OCI-M2 (cell line): ENCODE data around the gene RSPH9.

Experiments used
- DNase-seq: peaks from one replicate; lab custom pipeline; 2025; ENCODE audit not compliant: unreplicated experiment; lab: John Stamatoyannopoulos, UW

Gene RSPH9

DNA sequence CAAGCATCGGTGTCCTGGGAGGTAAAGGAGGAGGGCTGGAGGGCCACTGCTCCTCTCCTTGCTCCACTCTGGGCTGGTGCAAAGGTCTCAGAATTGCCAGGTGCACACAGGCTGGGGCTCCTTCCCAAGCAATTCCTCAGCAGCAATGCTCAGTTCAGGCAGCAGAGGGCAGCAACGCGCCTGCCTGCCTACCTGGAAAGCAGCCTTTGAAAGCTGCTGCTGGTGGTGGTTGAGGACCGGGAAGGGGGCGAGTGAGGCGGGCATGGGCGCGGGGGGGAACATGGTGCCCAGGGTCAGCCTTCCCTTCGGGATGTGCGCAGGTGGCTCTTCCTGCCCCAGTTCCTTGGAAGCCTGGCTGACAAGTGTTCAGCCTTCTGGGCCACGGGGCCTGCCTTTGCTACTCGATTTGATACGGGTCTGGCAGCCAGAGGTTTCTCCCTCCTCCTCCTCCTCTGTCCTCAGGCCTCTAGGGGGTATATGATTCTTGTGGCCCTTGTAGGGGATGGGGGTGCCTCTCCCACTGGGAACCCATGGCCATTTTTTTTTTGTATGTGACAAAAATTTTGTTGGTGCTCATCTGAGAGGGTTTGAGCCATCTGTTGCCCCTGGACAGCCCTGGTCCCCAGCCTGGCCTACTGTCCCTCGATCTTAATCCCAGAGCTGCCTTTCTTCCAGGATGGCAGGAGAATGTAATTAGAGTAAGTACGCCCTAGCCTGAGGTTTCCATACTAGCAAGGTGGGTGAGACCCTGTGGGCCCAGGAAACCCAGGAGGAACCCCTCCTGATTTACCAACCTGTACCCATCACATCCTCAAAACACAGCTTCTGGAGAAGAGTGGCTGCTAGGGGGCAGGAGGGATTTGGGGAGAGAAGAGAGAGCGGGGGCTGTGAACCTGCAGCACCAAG, 22.7 kb downstream of the RSPH9 start:
- peak; percentile 53 for DNase-seq

GRCh38 chr6:43668151-43669028, 23.6 kb downstream of the RSPH9 start:
- no peak for DNase-seq

- no peak for DNase-seq
Measured at GRCh38 chr6:43669050-43669921, 24.4 kb downstream of the RSPH9 start.

GRCh38 chr6:43669922-43670622, 25.2 kb downstream of the RSPH9 start:
- DNase-seq: no peak

GRCh38 chr6:43670623-43670986, 25.8 kb downstream of the RSPH9 start:
- DNase-seq: no peak

GRCh38 chr6:43671011-43671800, 26.4 kb downstream of the RSPH9 start:
- DNase-seq: no peak

- no peak for DNase-seq
Measured at GRCh38 chr6:43671801-43672690, 27.2 kb downstream of the RSPH9 start.

- DNase-seq: no peak
Measured at GRCh38 chr6:43673444-43674084, 28.7 kb downstream of the RSPH9 start.

DNA sequence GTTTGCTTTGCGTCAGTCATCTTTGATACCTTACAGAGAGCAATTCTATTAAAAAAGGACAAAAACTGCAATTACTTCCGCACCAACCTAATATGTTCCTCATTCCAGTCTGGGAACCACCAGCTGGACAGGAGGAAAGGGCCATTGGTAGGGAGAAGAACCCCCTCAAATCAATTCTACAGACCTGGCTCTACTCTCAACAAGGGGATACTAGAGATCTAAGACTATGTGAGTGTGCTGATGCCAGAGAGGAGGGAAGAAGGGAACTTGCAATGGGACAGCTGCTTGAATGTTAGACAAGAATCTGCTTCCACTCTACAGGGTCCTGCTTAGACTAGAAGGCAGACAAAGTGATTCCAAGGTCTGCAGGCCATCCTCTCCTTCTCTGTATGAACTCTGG, 29.5 kb downstream of the RSPH9 start:
- DNase-seq: no peak

GRCh38 chr6:43674921-43675320, 30.1 kb downstream of the RSPH9 start:
- DNase-seq: no peak

- no peak for DNase-seq
Measured at GRCh38 chr6:43676962-43677606, 32.2 kb downstream of the RSPH9 start.

DNA sequence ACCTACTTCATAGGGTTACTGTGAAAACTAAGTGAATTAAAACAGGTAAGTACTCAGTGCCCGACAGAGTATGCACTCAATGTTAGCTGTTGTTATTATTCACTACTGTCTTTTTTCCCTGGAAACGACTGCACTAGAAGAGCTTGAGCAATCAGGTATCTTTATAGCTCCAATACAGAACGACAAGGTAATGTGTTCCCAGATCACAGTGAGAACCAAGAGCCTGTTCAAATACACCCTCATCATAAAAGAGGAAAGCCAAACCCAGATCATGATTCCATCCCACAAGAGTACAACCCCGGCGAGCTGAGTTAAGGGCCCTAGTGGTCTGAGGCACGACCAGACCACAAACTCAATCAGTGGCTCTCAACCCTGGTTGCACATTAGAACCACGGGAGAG, 32.9 kb downstream of the RSPH9 start:
- no peak for DNase-seq

GRCh38 chr6:43678341-43678740, 33.5 kb downstream of the RSPH9 start:
- no peak for DNase-seq

DNA sequence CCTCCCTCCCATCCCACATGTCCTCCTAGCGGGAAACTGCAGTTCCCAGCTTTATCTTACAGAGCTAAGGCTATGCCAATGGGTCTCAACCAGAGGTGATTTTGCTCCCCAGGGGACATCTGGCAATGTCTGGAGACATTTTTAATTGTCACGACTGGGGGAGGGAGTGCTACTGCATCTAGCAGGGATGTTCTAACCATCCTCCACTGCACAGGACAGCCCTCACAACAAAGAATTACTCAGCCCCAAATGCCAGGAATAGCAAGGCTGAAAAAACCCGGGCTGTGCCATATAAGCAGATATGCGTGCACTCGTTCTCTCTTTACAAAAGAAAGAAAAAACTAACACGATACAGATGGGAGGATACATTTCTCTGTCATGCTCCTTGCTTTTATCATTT, 34.2 kb downstream of the RSPH9 start:
- DNase-seq: no peak

- DNase-seq: no peak
Measured at GRCh38 chr6:43680308-43681200, 35.7 kb downstream of the RSPH9 start.

- DNase-seq: no peak
Measured at GRCh38 chr6:43681303-43681702, 36.5 kb downstream of the RSPH9 start.
